Glutamatergic neuron (in vitro differentiated cells): ENCODE measurements around the gene SMCO4. TPM values are rescaled to one million over a fixed set of nuclear protein-coding genes. Genes with fewer than 3 reads are reported as not detected.

Experiments
- DNase-seq: peaks from one replicate; pipeline ENCODE4 v3.0.0; 2022
- H3K27ac Mint-ChIP-seq: one replicate; pipeline ENCODE4 v1.8.0; 2020; ENCODE audit warnings: mild to moderate bottlenecking, mixed read lengths, inconsistent platforms; ENCODE audit not compliant: unreplicated experiment
- H3K27me3 Mint-ChIP-seq: one replicate; pipeline ENCODE4 v1.8.0; 2020; ENCODE audit warnings: mild to moderate bottlenecking, moderate library complexity, mixed read lengths, inconsistent platforms; ENCODE audit not compliant: unreplicated experiment
- H3K36me3 Mint-ChIP-seq: one replicate; pipeline ENCODE4 v1.8.0; 2020; ENCODE audit warnings: mild to moderate bottlenecking, mixed read lengths, inconsistent platforms; ENCODE audit not compliant: unreplicated experiment
- H3K4me1 Mint-ChIP-seq: one replicate; pipeline ENCODE4 v1.8.0; 2020; ENCODE audit warnings: mild to moderate bottlenecking, low read depth, mixed read lengths, inconsistent platforms; ENCODE audit not compliant: unreplicated experiment
- H3K4me3 Mint-ChIP-seq: one replicate; pipeline ENCODE4 v1.8.0; 2020; ENCODE audit warnings: mild to moderate bottlenecking, mixed read lengths, inconsistent platforms; ENCODE audit not compliant: unreplicated experiment
- H3K9me3 Mint-ChIP-seq: one replicate; pipeline ENCODE4 v1.8.0; 2020; ENCODE audit warnings: mild to moderate bottlenecking, moderate library complexity, mixed read lengths, inconsistent platforms; ENCODE audit not compliant: unreplicated experiment
- CTCF ChIP-seq: fragments of 200-600 bp; sonication (generic); IDR thresholded peaks from one replicate; pipeline ENCODE4 v1.5.0; 2021; ENCODE audit not compliant: partially characterized antibody, unreplicated experiment
- total RNA-seq: library from RNA; stranded (reverse); fragmentation: NEBNext Ultra II Directional; extraction: Animal tissue kit (Norgen Biotek cat#: 25700); gene quantifications from one replicate; pipeline ENCODE4 v1.2.1, GENCODE V29; 2021; ENCODE audit not compliant: unreplicated experiment

Gene SMCO4
- total RNA-seq, 1 donor from 2014 or later, result 3.0 TPM

- no peak overlapping the region for H3K4me3 Mint-ChIP-seq
- H3K27me3 Mint-ChIP-seq, result peaks cover 8% of the 10 kb centered on the region
- no peak for DNase-seq
- peaks cover 4% of the 10 kb centered on the region for H3K4me1 Mint-ChIP-seq
- no peaks in the 10 kb centered on the region for H3K36me3 Mint-ChIP-seq
- TF ChIP-seq CTCF, result no peak
- no peak overlapping the region for H3K27ac Mint-ChIP-seq
- peaks cover 11% of the 10 kb centered on the region for H3K9me3 Mint-ChIP-seq
These were observed 48.8 kb downstream of the SMCO4 start for GRCh38 chr11:93494357-93494756.

- no peaks in the 10 kb centered on the region for H3K36me3 Mint-ChIP-seq
- H3K4me3 Mint-ChIP-seq, result no peak overlapping the region
- peak overlapping the region; percentile 15 for H3K27ac Mint-ChIP-seq
- H3K4me1 Mint-ChIP-seq, result no peaks in the 10 kb centered on the region
- H3K9me3 Mint-ChIP-seq, result peaks cover 11% of the 10 kb centered on the region
- H3K27me3 Mint-ChIP-seq, result peaks cover 8% of the 10 kb centered on the region
- TF ChIP-seq CTCF, result no peak
- DNase-seq, result no peak
These were observed 49.8 kb downstream of the SMCO4 start for GRCh38 chr11:93493252-93493897.

GRCh38 chr11:93492464-93493251 lies 50.5 kb downstream of the SMCO4 start:
- H3K4me1 Mint-ChIP-seq, result no peaks in the 10 kb centered on the region
- no peak for DNase-seq
- H3K36me3 Mint-ChIP-seq, result no peaks in the 10 kb centered on the region
- H3K27ac Mint-ChIP-seq, result no peak overlapping the region
- H3K27me3 Mint-ChIP-seq, result peaks cover 8% of the 10 kb centered on the region
- H3K9me3 Mint-ChIP-seq, result peaks cover 11% of the 10 kb centered on the region
- TF ChIP-seq CTCF, result no peak
- no peak overlapping the region for H3K4me3 Mint-ChIP-seq

- Mint-ChIP-seq H3K9me3 (peaks cover 11% of the 10 kb centered on the region), H3K36me3 (no peaks in the 10 kb centered on the region), H3K27me3 (peaks cover 8% of the 10 kb centered on the region), H3K27ac (no peak overlapping the region), H3K4me3 (no peak overlapping the region), H3K4me1 (no peaks in the 10 kb centered on the region)
- TF ChIP-seq CTCF, result no peak
- DNase-seq, result no peak
These were observed 51.2 kb downstream of the SMCO4 start for GRCh38 chr11:93491973-93492372.
